Keratinocyte (primary cell): ENCODE data around the gene METTL1. TPM values are rescaled to one million over a fixed set of nuclear protein-coding genes. Genes with fewer than 3 reads are reported as not detected.

Experiments used
- DNase-seq: peaks from one replicate; pipeline ENCODE4 v3.0.0-alpha.2; 2011; ENCODE audit warnings: low read depth, missing footprints, low spot score
- FAIRE-seq: peaks from 2 replicates; lab custom pipeline; 2011; peaks lifted over from hg19 to GRCh38; lab: Jason Lieb, UNC
- H2AFZ ChIP-seq: 2 replicates; pipeline ENCODE4 v1.6.0; 2012; ENCODE audit warnings: low read length, control low read depth, inconsistent platforms; ENCODE audit not compliant: control insufficient read depth
- H3K27ac ChIP-seq: 2 replicates; pipeline ENCODE4 v1.5.1; 2011; ENCODE audit warnings: low read length; ENCODE audit not compliant: control insufficient read depth, insufficient read depth
- H3K27me3 ChIP-seq: 3 replicates; pipeline ENCODE4 v1.6.0; 2011; ENCODE audit warnings: low read length; ENCODE audit not compliant: control insufficient read depth, insufficient read depth; ENCODE audit errors: extremely low read depth
- H3K36me3 ChIP-seq, 2 experiments: 2 replicates in 1 of 2; 3 replicates in 1 of 2; pipeline ENCODE4 v1.5.1; 2011; ENCODE audit warnings: low read length in 2 of 2, mild to moderate bottlenecking in 1 of 2; ENCODE audit not compliant: control insufficient read depth in 2 of 2, insufficient read depth in 2 of 2; ENCODE audit errors: extremely low read depth in 1 of 2
- H3K4me1 ChIP-seq: 3 replicates; pipeline ENCODE4 v1.5.1; 2011; ENCODE audit warnings: low read length; ENCODE audit not compliant: control insufficient read depth, insufficient read depth; ENCODE audit errors: extremely low read depth
- H3K4me2 ChIP-seq: 3 replicates; pipeline ENCODE4 v1.6.0; 2011; ENCODE audit warnings: low read depth, low read length; ENCODE audit not compliant: control insufficient read depth, insufficient read depth; ENCODE audit errors: extremely low read depth
- H3K4me3 ChIP-seq, 3 experiments: fragments of 200-600 bp in 1 of 3; sonication (generic) in 1 of 3; 2 replicates in 2 of 3; 3 replicates in 1 of 3; pipeline ENCODE4 v1.5.1; 2011 to 2016; ENCODE audit warnings: low read length in 3 of 3, mild to moderate bottlenecking in 3 of 3, control low read depth in 2 of 3, inconsistent platforms in 1 of 3, low read depth in 1 of 3, mixed read lengths in 1 of 3, mixed run types in 1 of 3, moderate library complexity in 1 of 3; ENCODE audit not compliant: control insufficient read depth in 2 of 3, insufficient read depth in 2 of 3; ENCODE audit errors: extremely low read depth in 1 of 3
- H3K79me2 ChIP-seq: 2 replicates; pipeline ENCODE4 v1.6.0; 2012; ENCODE audit warnings: low read length; ENCODE audit not compliant: control insufficient read depth, insufficient read depth
- H3K9ac ChIP-seq: 3 replicates; pipeline ENCODE4 v1.6.0; 2011; ENCODE audit warnings: low read length; ENCODE audit not compliant: control insufficient read depth, insufficient read depth; ENCODE audit errors: extremely low read depth
- H3K9me1 ChIP-seq: 3 replicates; pipeline ENCODE4 v1.6.0; 2011; ENCODE audit warnings: low read length; ENCODE audit not compliant: control insufficient read depth, insufficient read depth; ENCODE audit errors: extremely low read depth
- H3K9me3 ChIP-seq: 2 replicates; pipeline ENCODE4 v1.5.1; 2012; ENCODE audit warnings: low read depth, low read length; ENCODE audit not compliant: control insufficient read depth
- H4K20me1 ChIP-seq: 3 replicates; pipeline ENCODE4 v1.6.0; 2011; ENCODE audit warnings: low read length; ENCODE audit not compliant: control insufficient read depth, insufficient read depth; ENCODE audit errors: extremely low read depth
- CTCF ChIP-seq, 3 experiments: IDR thresholded peaks in 1 of 3; conservative IDR thresholded peaks in 1 of 3; optimal IDR thresholded peaks in 1 of 3; 2 replicates in 2 of 3; 3 replicates in 1 of 3; pipeline versions ENCODE3 to v1.5.1; 2011; ENCODE audit warnings: low read length in 3 of 3, mild to moderate bottlenecking in 3 of 3, moderate library complexity in 2 of 3, control low read depth in 1 of 3, inconsistent platforms in 1 of 3; ENCODE audit not compliant: insufficient read depth in 2 of 3; ENCODE audit errors: extremely low read depth in 1 of 3
- EZH2 ChIP-seq: IDR thresholded peaks from one replicate; pipeline ENCODE4 v1.6.1; 2012; ENCODE audit warnings: inconsistent platforms, mild to moderate bottlenecking, low read length, moderate library complexity
- dilution Hi-C: fragments of 300-500 bp; cut with MboI; formaldehyde crosslinking; loops from one replicate; pipeline ENCODE4 v1.7.0; 2020; ENCODE audit warnings: low sequenced_read_pairs; ENCODE audit not compliant: extremely low pct_ligation_motif_present
- polyA plus RNA-seq, 5 experiments: library from polyadenylated mRNA; depleted of rRNA in 3 of 5; stranded (reverse) in 3 of 5; stranded (forward) in 1 of 5; unstranded in 1 of 5; fragments of >200 nt; gene quantifications; 1 replicate in 1 of 5; 2 replicates in 3 of 5; 3 replicates in 1 of 5; pipeline versions ENCODE4 v1.2.1 to v1.2.3, GENCODE V29; 2011 to 2012; ENCODE audit warnings: missing spikeins in 2 of 5, low read depth in 1 of 5, low replicate concordance in 1 of 5

Gene METTL1
- polyA plus RNA-seq, 1 donor (not counting 4 experiments of a cell fraction or from before 2014, with no cell fraction given) = 24.5 TPM

GRCh38 chr12:57752668-57753000 is 19.3 kb downstream of the METTL1 start:
- Histone ChIP-seq H4K20me1 (no peaks in the 10 kb centered on the region), H3K79me2 (peaks cover 19% of the 10 kb centered on the region), H3K9ac (peak overlapping the region; percentile 47), H3K4me3 (peak overlapping the region; percentile 58 to 90 (median 61)), H3K9me1 (no peaks in the 10 kb centered on the region), H3K27ac (peak overlapping the region; percentile 67), H3K27me3 (no peaks in the 10 kb centered on the region), H3K36me3 (peaks cover 7 to 26% of the 10 kb centered on the region in 2 experiments), H2AFZ (peak overlapping the region; percentile 82), H3K4me1 (peaks cover 39% of the 10 kb centered on the region), H3K4me2 (peak overlapping the region; percentile 99), H3K9me3 (no peaks in the 10 kb centered on the region)
- DNase-seq (no peak), FAIRE-seq (no peak)
- TF ChIP-seq EZH2 (no peak), CTCF (optimal IDR thresholded peaks at IDR 0.05 in 1 of 3, IDR thresholded peaks at IDR 0.05 in 1 of 3, conservative IDR thresholded peaks at IDR 0.05 in 1 of 3; ENCODE audit: extremely low read depth in 1 of 3, insufficient read depth in 2 of 3, low read length in 3 of 3) (no peak)
- dilution Hi-C loops = no loop called here

GRCh38 chr12:57751788-57752667 is 19.9 kb downstream of the METTL1 start, which contains the start of gene CDK4:
TSS of gene CDK4 (minus strand) at chr12:57752310. CDS start at chr12:57751717, 593 bp downstream.
- Histone ChIP-seq H3K36me3 (peaks cover 10 to 26% of the 10 kb centered on the region in 2 experiments), H3K4me3 (peak within 1 kb of the TSS; percentile 61 to 90 (median 89)), H3K9ac (peak within 1 kb of the TSS; percentile 94), H3K4me1 (peaks cover 39% of the 10 kb centered on the region), H4K20me1 (no peaks in the 10 kb centered on the region), H3K9me1 (no peaks in the 10 kb centered on the region), H3K27me3 (no peaks in the 10 kb centered on the region), H2AFZ (peak within 1 kb of the TSS; percentile 82), H3K9me3 (no peaks in the 10 kb centered on the region), H3K27ac (peak within 1 kb of the TSS; percentile 90), H3K4me2 (peak within 1 kb of the TSS; percentile 99), H3K79me2 (peaks cover 19% of the 10 kb centered on the region)
- dilution Hi-C loops = no loop called here
- TF ChIP-seq CTCF (optimal IDR thresholded peaks at IDR 0.05 in 1 of 3, IDR thresholded peaks at IDR 0.05 in 1 of 3, conservative IDR thresholded peaks at IDR 0.05 in 1 of 3; ENCODE audit: extremely low read depth in 1 of 3, insufficient read depth in 2 of 3, low read length in 3 of 3) = no peak
- TF ChIP-seq EZH2 = no peak
- DNase-seq (peak; percentile 97), FAIRE-seq (peak; percentile 74)
